ENCODE results near the gene ADARB2.
A peak's percentile ranks its signal among the peaks of the same experiment; 100 is the strongest.

ADARB2 gene

DNA sequence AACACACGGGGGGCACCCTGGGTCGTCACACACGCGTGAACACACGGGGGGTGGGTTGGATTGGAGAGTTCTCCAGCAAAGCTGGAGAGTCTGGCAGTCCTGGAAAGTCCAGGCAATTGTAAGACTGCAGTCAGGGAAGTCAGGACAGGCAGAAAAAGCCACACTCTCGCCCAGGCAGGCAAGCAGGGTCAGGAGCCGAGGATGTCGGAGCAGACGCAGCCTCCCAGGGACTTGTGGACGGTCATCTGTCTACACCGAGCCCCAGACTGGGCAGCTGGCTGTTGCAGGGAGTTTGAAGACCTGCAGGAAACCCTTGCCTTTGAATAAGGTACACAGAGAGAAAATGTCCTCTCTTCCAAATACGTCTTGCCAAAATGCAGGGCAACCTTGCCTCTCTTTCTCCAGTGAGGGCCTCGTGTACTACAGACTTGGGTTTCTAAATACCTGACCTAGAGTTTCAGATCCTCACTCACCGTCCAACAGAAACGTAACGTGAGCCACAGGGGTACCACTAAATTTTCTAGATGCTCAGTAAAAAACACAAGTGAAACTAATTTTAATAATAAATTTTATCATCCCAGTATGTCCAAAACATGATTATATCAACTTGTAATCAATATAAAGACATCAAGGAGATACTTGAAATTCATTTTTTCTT is 176.7 kb downstream of the ADARB2 start:
- DNase-seq = peak; percentile 52

GRCh38 chr10:1559761-1560160 is 177.6 kb downstream of the ADARB2 start:
- DNase-seq = peak; percentile 33

DNA sequence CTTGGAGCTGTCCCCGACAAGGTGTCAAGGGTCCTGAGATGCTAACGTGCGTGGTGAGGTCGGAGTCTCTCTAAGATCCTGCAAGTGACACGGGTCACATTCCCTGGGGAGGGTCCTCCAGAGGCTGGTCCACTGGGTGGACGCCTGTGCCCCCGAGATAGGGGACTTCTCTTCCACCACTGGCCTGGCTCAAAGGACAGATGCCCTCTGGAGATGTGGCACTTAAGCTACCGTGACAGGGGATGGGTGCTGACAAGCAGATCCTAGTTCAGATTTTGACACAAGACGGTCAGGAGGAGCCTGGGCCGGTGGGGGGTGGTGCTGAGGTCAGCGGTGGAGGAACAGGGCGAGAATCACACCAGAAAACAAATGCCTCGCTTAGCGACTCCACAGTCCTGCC is 178.0 kb downstream of the ADARB2 start:
- DNase-seq = peak; percentile 52

DNA sequence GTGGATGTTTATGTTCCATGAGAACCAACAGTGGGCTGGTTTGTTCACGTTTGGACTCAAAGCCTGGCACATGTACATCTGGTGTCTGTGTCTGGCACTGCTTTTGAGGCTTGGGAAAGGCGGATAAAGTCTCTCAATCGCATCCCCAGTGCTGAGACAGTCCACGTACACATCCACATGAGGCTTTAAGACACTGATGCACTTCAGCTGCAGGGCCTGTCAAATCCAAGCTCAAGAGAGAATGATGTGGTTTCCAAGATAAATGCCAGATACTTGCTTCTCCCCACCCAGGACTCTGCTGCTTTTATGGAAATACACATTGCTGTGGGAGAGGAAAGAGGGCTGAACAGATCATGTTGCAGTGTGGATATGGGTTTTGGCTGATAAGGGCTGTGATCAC is 178.4 kb downstream of the ADARB2 start:
- no peak for DNase-seq

DNA sequence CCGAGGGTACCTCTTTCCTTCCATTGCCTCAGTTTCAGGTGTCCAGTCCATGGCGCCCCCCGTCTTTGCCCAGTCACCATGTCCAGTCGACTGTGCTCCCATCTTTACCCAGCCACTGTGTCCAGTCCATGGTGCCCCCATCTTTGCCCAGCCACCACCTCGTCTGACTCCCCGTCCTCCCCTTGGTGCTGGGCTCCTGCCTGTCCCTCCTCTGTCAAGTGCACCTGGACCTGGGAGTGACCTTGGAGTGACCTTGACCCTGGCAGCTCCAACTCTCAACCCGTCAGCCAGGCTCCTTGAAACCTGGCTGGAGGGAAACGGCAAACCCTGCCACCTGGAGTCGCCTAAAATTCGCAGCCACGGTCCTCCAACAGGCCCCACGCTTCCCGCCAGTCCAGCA is 180.2 kb downstream of the ADARB2 start:
- DNase-seq = no peak

GRCh38 chr10:1556496-1556895 is 180.8 kb downstream of the ADARB2 start:
- no peak for DNase-seq

- no peak for DNase-seq
Measured at GRCh38 chr10:1553951-1554350, 183.4 kb downstream of the ADARB2 start.

- no peak for DNase-seq
Measured at GRCh38 chr10:1552881-1553670, 184.2 kb downstream of the ADARB2 start.

DNA sequence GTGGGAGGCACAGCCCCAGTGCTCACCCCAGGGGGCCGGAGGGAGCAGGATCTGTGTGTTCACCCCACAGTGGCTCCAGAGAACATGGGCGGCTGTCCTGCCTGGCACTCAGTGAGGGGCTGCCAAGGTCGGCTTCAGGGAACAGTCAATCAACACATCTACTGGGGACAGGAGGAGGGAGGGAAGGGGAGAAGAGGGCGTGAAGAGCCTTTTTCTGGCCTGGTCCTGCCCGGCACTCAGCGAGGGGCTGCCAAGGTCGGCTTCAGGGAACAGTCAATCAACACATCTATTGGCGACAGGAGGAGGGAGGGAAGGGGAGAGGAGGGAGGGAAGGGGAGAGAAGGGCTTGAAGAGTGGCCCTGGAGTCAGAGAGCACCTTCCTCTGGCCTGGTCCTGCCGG is 184.9 kb downstream of the ADARB2 start:
- DNase-seq = no peak

DNA sequence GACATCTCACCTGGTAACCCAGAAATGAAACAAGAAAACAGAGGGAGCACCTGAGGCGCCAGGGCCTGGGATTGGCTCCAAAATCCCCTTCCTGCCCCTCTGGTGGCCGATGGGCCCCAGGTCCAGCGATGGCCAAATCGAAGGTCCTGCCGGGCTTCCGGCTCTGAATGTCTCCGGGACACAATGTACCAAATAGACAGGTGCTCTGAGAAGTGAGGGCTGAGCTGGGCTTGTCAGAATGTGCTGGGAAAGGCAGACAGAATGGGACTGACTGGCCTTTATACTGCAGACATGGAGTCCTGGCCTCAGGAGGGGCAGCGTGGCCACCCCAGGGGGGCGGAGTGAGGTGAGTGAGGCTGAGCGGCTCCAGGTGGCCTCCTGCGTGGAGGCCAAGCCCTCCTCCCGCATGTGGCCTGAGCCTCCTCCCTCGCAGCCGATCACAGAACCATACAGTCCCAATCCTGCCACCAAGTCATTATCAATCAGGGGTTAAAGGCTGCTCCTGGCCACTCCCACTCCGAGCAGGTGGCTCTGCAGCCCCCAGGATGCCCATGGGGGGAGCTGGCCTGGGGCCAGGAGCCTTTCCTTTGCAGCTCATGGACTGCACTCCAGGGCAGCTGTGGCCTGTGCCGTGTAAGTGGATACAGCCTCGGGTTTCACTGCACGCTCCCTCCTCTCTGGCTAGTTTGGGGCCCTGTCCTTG is 185.5 kb downstream of the ADARB2 start:
- DNase-seq = no peak

DNA sequence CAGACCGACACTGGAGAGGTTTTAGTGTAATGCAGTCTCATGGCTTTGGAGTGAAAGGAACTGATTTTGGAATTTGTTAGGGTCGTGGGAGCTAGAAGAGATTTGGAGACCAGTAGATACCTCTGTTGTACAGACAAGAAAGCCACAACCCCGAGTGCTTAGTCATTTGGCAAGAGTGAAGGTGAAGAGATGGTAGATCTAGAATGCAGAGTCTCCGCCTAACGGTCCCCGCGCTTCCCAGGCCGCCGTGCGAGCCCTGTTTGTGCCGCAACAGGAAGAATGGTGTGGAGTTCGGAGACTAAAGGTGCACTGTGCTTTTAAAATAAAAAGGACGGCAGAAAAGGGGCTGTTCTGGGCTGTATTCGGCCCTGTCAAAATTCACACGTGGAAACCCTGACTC is 186.7 kb downstream of the ADARB2 start:
- no peak for DNase-seq

DNA sequence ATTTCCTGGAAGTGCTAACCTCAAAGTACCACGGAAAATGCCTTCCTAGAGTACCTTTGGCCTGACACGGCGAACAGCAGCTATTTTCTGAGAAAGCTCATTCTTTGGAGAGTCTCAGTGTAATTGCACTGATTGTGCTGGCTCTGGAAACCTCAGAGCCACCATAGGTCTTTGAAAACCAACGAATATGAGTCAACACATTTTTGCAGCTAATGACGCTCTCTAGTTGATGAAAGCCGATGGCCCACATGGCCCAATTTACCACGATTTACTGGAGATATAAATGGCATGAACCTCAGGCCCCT is 187.1 kb downstream of the ADARB2 start:
- DNase-seq = no peak

GRCh38 chr10:1549591-1550290 is 187.6 kb downstream of the ADARB2 start:
- no peak for DNase-seq

DNA sequence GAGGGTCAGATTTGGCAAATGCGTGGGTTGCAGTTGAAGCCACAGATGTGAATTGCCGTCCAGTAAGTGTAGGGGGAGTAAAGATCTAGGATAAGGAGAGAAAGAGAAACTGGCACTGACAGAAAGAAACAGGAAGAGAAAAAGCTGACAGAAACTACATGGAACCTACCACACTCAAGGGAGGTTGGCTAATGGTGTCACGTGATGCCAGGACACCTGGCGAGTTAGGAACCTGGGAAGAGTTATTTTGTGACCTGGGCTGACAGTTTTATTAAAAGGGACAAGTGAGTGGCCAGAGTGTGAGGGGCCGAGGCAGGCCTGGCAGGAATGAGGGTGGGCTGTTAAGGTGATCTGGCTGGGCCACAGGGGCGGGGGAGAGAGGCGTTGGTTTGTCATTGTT is 188.7 kb downstream of the ADARB2 start:
- peak; percentile 7 for DNase-seq

DNA sequence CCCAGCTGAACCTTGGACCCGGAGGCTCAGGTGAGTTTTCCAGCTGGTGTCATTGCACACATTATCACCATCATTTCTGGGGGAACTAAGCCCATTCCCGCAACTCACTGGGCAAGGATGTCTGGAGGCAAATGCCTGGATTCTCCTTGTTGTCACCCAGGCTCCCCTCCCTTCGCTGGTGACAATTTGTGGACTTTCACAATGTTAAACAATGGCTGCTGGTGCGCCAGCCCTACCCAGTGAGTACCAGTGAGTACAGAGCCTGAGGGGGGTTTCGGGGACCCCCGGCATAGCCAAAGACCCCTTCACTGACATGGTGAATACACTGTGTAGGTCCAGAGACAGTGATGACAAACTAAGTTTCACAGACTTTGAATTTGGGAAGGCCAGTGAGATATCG is 189.2 kb downstream of the ADARB2 start:
- peak; percentile 25 for DNase-seq

- DNase-seq = peak; percentile 46
Measured at GRCh38 chr10:1546431-1547110, 190.8 kb downstream of the ADARB2 start.

DNA sequence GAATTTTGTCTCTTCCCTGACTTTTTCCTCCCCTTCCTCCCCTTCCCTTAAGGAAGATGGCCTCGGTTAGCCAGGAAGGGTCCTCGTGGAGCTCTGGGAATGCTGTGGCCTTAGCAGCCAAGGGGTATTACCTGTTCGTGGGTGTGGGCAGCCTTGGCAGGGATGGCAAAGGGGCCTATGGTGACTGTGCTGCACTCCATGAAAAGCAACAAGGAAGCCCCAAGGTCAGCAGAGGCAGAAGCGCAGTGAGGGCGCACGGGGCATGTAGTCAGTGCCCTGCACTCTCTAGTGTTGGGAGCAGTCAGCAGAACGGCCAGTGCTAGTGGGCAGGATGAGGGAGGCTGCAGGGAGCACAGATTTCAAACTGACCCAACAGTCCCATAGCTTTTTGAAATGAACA is 191.8 kb downstream of the ADARB2 start:
- peak; percentile 2 for DNase-seq

- DNase-seq = peak; percentile 38
Measured at GRCh38 chr10:1544929-1545328, 192.4 kb downstream of the ADARB2 start.

DNA sequence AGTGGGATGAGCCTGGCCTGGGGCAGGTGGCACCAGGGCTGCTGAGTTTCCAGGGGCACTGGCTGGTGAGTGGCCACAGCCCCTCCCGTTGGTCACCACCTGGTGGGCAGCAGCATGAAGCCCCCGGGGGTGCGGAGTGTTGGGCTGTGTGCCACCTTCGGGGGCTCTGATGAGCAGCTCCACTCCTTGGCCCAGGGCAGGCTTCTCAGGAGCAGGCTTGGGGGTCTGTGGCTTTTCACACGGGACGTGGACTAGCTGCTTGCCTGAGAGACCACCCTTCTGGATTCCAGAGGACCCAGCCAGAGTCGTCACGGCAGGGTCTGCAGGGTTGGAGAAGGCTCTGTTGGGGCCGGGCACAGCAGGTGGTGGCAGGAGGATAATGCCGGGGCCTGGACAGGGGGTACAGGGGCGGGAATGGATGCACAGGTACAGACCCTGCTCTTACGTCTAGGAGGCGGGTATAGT is 193.1 kb downstream of the ADARB2 start:
- peak; percentile 48 for DNase-seq

GRCh38 chr10:1543596-1543995 is 193.7 kb downstream of the ADARB2 start:
- DNase-seq = peak; percentile 23

- DNase-seq = peak; percentile 37
Measured at GRCh38 chr10:1542941-1543340, 194.4 kb downstream of the ADARB2 start.

GRCh38 chr10:1540144-1540543 is 197.2 kb downstream of the ADARB2 start:
- DNase-seq = no peak

GRCh38 chr10:1539216-1539615 is 198.1 kb downstream of the ADARB2 start:
- DNase-seq = no peak

Data from islet precursor cell (in vitro differentiated cells).